Measurements from ENCODE around the gene PLXNA4.

DNA sequence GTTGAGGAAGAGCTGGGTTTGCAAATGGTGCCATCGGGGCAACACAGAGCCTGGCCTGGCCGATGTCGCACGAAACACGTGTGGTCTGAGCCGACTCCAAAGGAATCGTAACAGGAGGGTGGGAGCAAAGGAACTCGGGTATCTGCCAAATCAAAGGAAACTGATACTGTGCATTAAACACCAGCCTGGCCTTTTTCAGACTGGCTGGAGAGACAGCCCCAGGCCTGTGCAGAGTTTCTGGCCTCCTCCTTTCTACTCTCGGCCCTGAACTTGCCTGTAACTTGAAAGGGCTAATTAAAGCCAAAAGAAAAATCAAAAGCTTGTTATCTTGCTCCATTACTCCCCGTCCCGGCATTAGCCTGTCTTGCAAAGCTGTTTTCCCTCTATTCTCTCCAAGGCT, 71.4 kb downstream of the PLXNA4 start:
- no peak for TF ChIP-seq CTCF (IDR thresholded peaks at IDR 0.05; ENCODE audit: insufficient read depth, low read depth, low read length)
- TF ChIP-seq EZH2 (IDR thresholded peaks at IDR 0.05; ENCODE audit: insufficient read depth, low read length): no peak

Data from astrocyte (in vitro differentiated cells and primary cell).